ENCODE data around the gene AKAP3. TPM values are rescaled to one million over a fixed set of nuclear protein-coding genes. Genes with fewer than 3 reads are reported as not detected.

AKAP3 gene
- polyA plus RNA-seq (ENCODE audit: low read depth in 6 of 6): 1 to 10 TPM in 5 of 6 donors, not detected in 1; 2.0 to 5.4 (median 3.0) TPM

- peak; percentile 90 for ATAC-seq (ENCODE audit: low read depth in 2 of 2)
- Mint-ChIP-seq H3K27me3 (no peaks in the 10 kb centered on the region), H3K4me3 (peak within 1 kb of the TSS; percentile 93 to 100 (median 98)), H3K4me1 (peaks cover 36 to 54% (median 47%) of the 10 kb centered on the region in 3 donors), H3K27ac (peak within 1 kb of the TSS; percentile 79 to 97 (median 94)), H3K36me3 (no peaks in the 10 kb centered on the region), H3K9me3 (no peaks in the 10 kb centered on the region)
- DNase-seq: peak; percentile 80
Observed at GRCh38 chr12:4648501-4649357, at the start of gene AKAP3, which contains the start of gene NDUFA9. Gene AKAP3, minus strand, starts transcription at chr12:4649051. Its CDS starts 10,855 bp downstream, at chr12:4638196. Gene NDUFA9, plus strand, starts transcription at chr12:4649114. Its CDS starts 13 bp downstream, at chr12:4649127.

- no peaks in the 10 kb centered on the region for H3K27me3 Mint-ChIP-seq
- ATAC-seq (ENCODE audit: low read depth in 2 of 2): no peak
- no peak for DNase-seq
- peaks cover 27 to 29% of the 10 kb centered on the region in 2 donors for H3K36me3 Mint-ChIP-seq
- no peaks in the 10 kb centered on the region for H3K4me1 Mint-ChIP-seq
- no peak overlapping the region for H3K4me3 Mint-ChIP-seq
- H3K9me3 Mint-ChIP-seq: no peaks in the 10 kb centered on the region
- H3K27ac Mint-ChIP-seq: peak overlapping the region in 1 of 6 donors; percentile 32
Observed at GRCh38 chr12:4690760-4691159, 41.9 kb upstream of the AKAP3 start.

- Mint-ChIP-seq H3K36me3 (peaks cover 34 to 41% of the 10 kb centered on the region in 2 donors), H3K4me3 (no peak overlapping the region), H3K27ac (peak overlapping the region in 1 of 6 donors; percentile 38), H3K27me3 (no peaks in the 10 kb centered on the region), H3K4me1 (no peaks in the 10 kb centered on the region), H3K9me3 (no peaks in the 10 kb centered on the region)
- ATAC-seq (ENCODE audit: low read depth in 2 of 2) (no peak), DNase-seq (no peak)
Observed at GRCh38 chr12:4685317-4685716, 36.5 kb upstream of the AKAP3 start.

GRCh38 chr12:4681732-4682131 lies 32.9 kb upstream of the AKAP3 start:
- H3K9me3 Mint-ChIP-seq: no peaks in the 10 kb centered on the region
- H3K4me3 Mint-ChIP-seq: no peak overlapping the region
- H3K27ac Mint-ChIP-seq: no peak overlapping the region
- no peaks in the 10 kb centered on the region for H3K27me3 Mint-ChIP-seq
- DNase-seq (no peak), ATAC-seq (ENCODE audit: low read depth in 2 of 2) (no peak)
- no peaks in the 10 kb centered on the region for H3K4me1 Mint-ChIP-seq
- peaks cover 34 to 47% of the 10 kb centered on the region in 2 donors for H3K36me3 Mint-ChIP-seq

GRCh38 chr12:4679711-4680110 lies 30.9 kb upstream of the AKAP3 start:
- no peaks in the 10 kb centered on the region for H3K9me3 Mint-ChIP-seq
- H3K27ac Mint-ChIP-seq: peak overlapping the region in 3 of 6 donors; percentile 48 to 84 (median 61)
- no peak overlapping the region for H3K4me3 Mint-ChIP-seq
- peaks cover 19 to 30% of the 10 kb centered on the region in 2 donors for H3K36me3 Mint-ChIP-seq
- DNase-seq: no peak
- no peaks in the 10 kb centered on the region for H3K27me3 Mint-ChIP-seq
- ATAC-seq (ENCODE audit: low read depth in 2 of 2): no peak
- no peaks in the 10 kb centered on the region for H3K4me1 Mint-ChIP-seq

- Mint-ChIP-seq H3K27me3 (no peaks in the 10 kb centered on the region), H3K36me3 (peaks cover 44 to 45% of the 10 kb centered on the region in 2 donors), H3K4me1 (peaks cover 0 to 5% (median 0%) of the 10 kb centered on the region in 3 donors), H3K4me3 (no peak overlapping the region), H3K9me3 (no peaks in the 10 kb centered on the region), H3K27ac (no peak overlapping the region)
- ATAC-seq (ENCODE audit: low read depth in 2 of 2) (no peak), DNase-seq (no peak)
Observed at GRCh38 chr12:4665236-4665635, 16.4 kb upstream of the AKAP3 start.

GRCh38 chr12:4663971-4664505 lies 15.2 kb upstream of the AKAP3 start:
- H3K9me3 Mint-ChIP-seq: no peaks in the 10 kb centered on the region
- DNase-seq: no peak
- H3K4me1 Mint-ChIP-seq: peaks cover 0 to 5% (median 0%) of the 10 kb centered on the region in 3 donors
- H3K27ac Mint-ChIP-seq: no peak overlapping the region
- no peak overlapping the region for H3K4me3 Mint-ChIP-seq
- no peaks in the 10 kb centered on the region for H3K27me3 Mint-ChIP-seq
- ATAC-seq (ENCODE audit: low read depth in 2 of 2): no peak
- H3K36me3 Mint-ChIP-seq: peaks cover 34 to 37% of the 10 kb centered on the region in 2 donors

- H3K4me1 Mint-ChIP-seq: peaks cover 32 to 49% (median 39%) of the 10 kb centered on the region in 3 donors
- no peak for DNase-seq
- H3K36me3 Mint-ChIP-seq: peaks cover 0 to 12% of the 10 kb centered on the region in 2 donors
- peak overlapping the region in 1 of 6 donors; percentile 82 for H3K27ac Mint-ChIP-seq
- ATAC-seq (ENCODE audit: low read depth in 2 of 2): no peak
- H3K4me3 Mint-ChIP-seq: peak overlapping the region in 1 of 8 donors; percentile 56
- no peaks in the 10 kb centered on the region for H3K27me3 Mint-ChIP-seq
- H3K9me3 Mint-ChIP-seq: no peaks in the 10 kb centered on the region
Observed at GRCh38 chr12:4653691-4654090, 4.8 kb upstream of the AKAP3 start.

- H3K9me3 Mint-ChIP-seq: no peaks in the 10 kb centered on the region
- H3K27ac Mint-ChIP-seq: no peak overlapping the region
- H3K27me3 Mint-ChIP-seq: no peaks in the 10 kb centered on the region
- H3K4me3 Mint-ChIP-seq: peak overlapping the region in 1 of 8 donors; percentile 56
- ATAC-seq (ENCODE audit: low read depth in 2 of 2) (no peak), DNase-seq (no peak)
- peaks cover 0 to 12% of the 10 kb centered on the region in 2 donors for H3K36me3 Mint-ChIP-seq
- H3K4me1 Mint-ChIP-seq: peaks cover 34 to 53% (median 43%) of the 10 kb centered on the region in 3 donors
Observed at GRCh38 chr12:4653257-4653656, 4.4 kb upstream of the AKAP3 start.

GRCh38 chr12:4649358-4649661 lies 459 bp upstream of the AKAP3 start:
- Mint-ChIP-seq H3K27ac (peak overlapping the region; percentile 79 to 97 (median 94)), H3K9me3 (no peaks in the 10 kb centered on the region), H3K27me3 (no peaks in the 10 kb centered on the region), H3K4me1 (peaks cover 39 to 57% (median 47%) of the 10 kb centered on the region in 3 donors), H3K36me3 (no peaks in the 10 kb centered on the region), H3K4me3 (peak overlapping the region; percentile 93 to 100 (median 98))
- ATAC-seq (ENCODE audit: low read depth in 2 of 2) (no peak), DNase-seq (no peak)

GRCh38 chr12:4648104-4648500 lies 749 bp downstream of the AKAP3 start:
- Mint-ChIP-seq H3K9me3 (no peaks in the 10 kb centered on the region), H3K4me1 (peaks cover 35 to 48% (median 44%) of the 10 kb centered on the region in 3 donors), H3K27ac (peak overlapping the region; percentile 79 to 97 (median 94)), H3K27me3 (no peaks in the 10 kb centered on the region), H3K4me3 (peak overlapping the region; percentile 93 to 100 (median 98)), H3K36me3 (no peaks in the 10 kb centered on the region)
- DNase-seq: peak; percentile 46
- ATAC-seq (ENCODE audit: low read depth in 2 of 2): peak; percentile 58 to 66

- peaks cover 19 to 26% (median 21%) of the 10 kb centered on the region in 3 donors for H3K4me1 Mint-ChIP-seq
- H3K9me3 Mint-ChIP-seq: no peaks in the 10 kb centered on the region
- H3K27ac Mint-ChIP-seq: no peak overlapping the region
- ATAC-seq (ENCODE audit: low read depth in 2 of 2) (no peak), DNase-seq (no peak)
- no peaks in the 10 kb centered on the region for H3K36me3 Mint-ChIP-seq
- peaks cover 0 to 4% (median 0%) of the 10 kb centered on the region in 3 donors for H3K27me3 Mint-ChIP-seq
- no peak overlapping the region for H3K4me3 Mint-ChIP-seq
Observed at GRCh38 chr12:4645023-4645422, 3.8 kb downstream of the AKAP3 start.

- no peaks in the 10 kb centered on the region for H3K9me3 Mint-ChIP-seq
- ATAC-seq (ENCODE audit: low read depth in 2 of 2): no peak
- peaks cover 7 to 13% (median 8%) of the 10 kb centered on the region in 3 donors for H3K4me1 Mint-ChIP-seq
- H3K27me3 Mint-ChIP-seq: peaks cover 5 to 7% (median 6%) of the 10 kb centered on the region in 3 donors
- H3K27ac Mint-ChIP-seq: no peak overlapping the region
- H3K4me3 Mint-ChIP-seq: no peak overlapping the region
- DNase-seq: no peak
- H3K36me3 Mint-ChIP-seq: no peaks in the 10 kb centered on the region
Observed at GRCh38 chr12:4643747-4644146, 5.1 kb downstream of the AKAP3 start.

GRCh38 chr12:4630262-4630661 lies 18.6 kb downstream of the AKAP3 start:
- Mint-ChIP-seq H3K27me3 (peaks cover 0 to 41% (median 16%) of the 10 kb centered on the region in 3 donors), H3K4me3 (no peak overlapping the region)

More at GRCh38 chr12:4630262-4630661, 18.6 kb downstream of the AKAP3 start:
- Mint-ChIP-seq H3K27ac (no peak overlapping the region), H3K4me1 (no peaks in the 10 kb centered on the region), H3K36me3 (no peaks in the 10 kb centered on the region), H3K9me3 (peaks cover 0 to 2% (median 0%) of the 10 kb centered on the region in 7 donors)
- ATAC-seq (ENCODE audit: low read depth in 2 of 2) (no peak), DNase-seq (no peak)

All from naive B cell (primary cell).